A549 (cell line): ENCODE measurements around the gene RBM26.

Experiments used
- CHD2 ChIP-seq: fragments of 150-350 bp; IDR thresholded peaks from 2 replicates; pipeline ENCODE4 v1.6.1; 2014; ENCODE audit warnings: low read length; ENCODE audit not compliant: partially characterized antibody
- CTCF ChIP-seq: fragments of >200 bp; sonication (Bioruptor Twin); formaldehyde crosslinking; IDR thresholded peaks from 3 replicates; pipeline ENCODE4 v1.5.1; 2016
- HDAC2 ChIP-seq: fragments of 200-600 bp; sonication (generic); IDR thresholded peaks from 2 replicates; pipeline ENCODE4 v1.6.1; 2016
- MAFK ChIP-seq: fragments of 450-650 bp; IDR thresholded peaks from 2 replicates; pipeline ENCODE4 v1.6.1; 2014; ENCODE audit not compliant: partially characterized antibody
- POLR2A ChIP-seq: IDR thresholded peaks from 2 replicates; pipeline ENCODE4 v1.6.1; 2012; ENCODE audit warnings: mild to moderate bottlenecking, low read length
- RAD21 ChIP-seq, 2 experiments: fragments of >200 bp in 1 of 2; sonication (Bioruptor Twin) in 1 of 2; formaldehyde crosslinking in 1 of 2; IDR thresholded peaks in 1 of 2; conservative IDR thresholded peaks in 1 of 2; 2 replicates in 1 of 2; 3 replicates in 1 of 2; pipeline ENCODE4 v1.6.1; 2012 to 2018; ENCODE audit warnings: inconsistent platforms in 1 of 2

- no peak for TF ChIP-seq MAFK
- TF ChIP-seq HDAC2, result no peak
- no peak for TF ChIP-seq CTCF
- TF ChIP-seq RAD21 (conservative IDR thresholded peaks at IDR 0.05 in 1 of 2, IDR thresholded peaks at IDR 0.05 in 1 of 2), result no peak
- TF ChIP-seq POLR2A, result no peak
- no peak for TF ChIP-seq CHD2
Measured at GRCh38 chr13:79434556-79434955, 28.5 kb upstream of the RBM26 start.
